GM18507 (cell line): ENCODE results near the gene NHSL1.

ENCODE experiments used
- DNase-seq: peaks from one replicate; pipeline ENCODE4 v3.0.0; 2011; ENCODE audit warnings: low read depth; ENCODE audit not compliant: insufficient read length; ENCODE audit errors: extremely low spot score
- FAIRE-seq: peaks from 2 replicates; lab custom pipeline; 2011; peaks lifted over from hg19 to GRCh38; lab: Jason Lieb, UNC

The NHSL1 gene

GRCh38 chr6:138410972-138411880 is 88.1 kb downstream of the NHSL1 start:
- no peak for DNase-seq
- FAIRE-seq, result no peak

- DNase-seq (no peak), FAIRE-seq (no peak)
These were observed 89.1 kb downstream of the NHSL1 start for GRCh38 chr6:138410048-138410735.

- DNase-seq, result no peak
- FAIRE-seq, result no peak
These were observed 92.9 kb downstream of the NHSL1 start for GRCh38 chr6:138406443-138406842.

- FAIRE-seq, result no peak
- no peak for DNase-seq
These were observed 93.4 kb downstream of the NHSL1 start for GRCh38 chr6:138405816-138406413.

GRCh38 chr6:138404666-138405337 is 94.5 kb downstream of the NHSL1 start:
- DNase-seq (no peak), FAIRE-seq (no peak)

GRCh38 chr6:138403801-138404665 is 95.3 kb downstream of the NHSL1 start, which contains the start of gene HEBP2:
HEBP2 (plus strand) TSS chr6:138404223; CDS start chr6:138404496, 273 bp downstream.
- DNase-seq (peak; percentile 81), FAIRE-seq (peak; percentile 80)

GRCh38 chr6:138403324-138403800 is 95.9 kb downstream of the NHSL1 start:
- FAIRE-seq, result no peak
- no peak for DNase-seq

- DNase-seq (no peak), FAIRE-seq (no peak)
These were observed 96.5 kb downstream of the NHSL1 start for GRCh38 chr6:138402838-138403187.

- no peak for DNase-seq
- FAIRE-seq, result no peak
These were observed 97.1 kb downstream of the NHSL1 start for GRCh38 chr6:138401960-138402837.

- no peak for FAIRE-seq
- DNase-seq, result no peak
These were observed 99.0 kb downstream of the NHSL1 start for GRCh38 chr6:138400326-138400725.

GRCh38 chr6:138397128-138398122 is 101.9 kb downstream of the NHSL1 start:
- FAIRE-seq, result no peak

GRCh38 chr6:138396709-138397108 is 102.6 kb downstream of the NHSL1 start:
- no peak for FAIRE-seq
- no peak for DNase-seq

More at GRCh38 chr6:138397128-138398122, 101.9 kb downstream of the NHSL1 start:
- no peak for DNase-seq

- DNase-seq (no peak), FAIRE-seq (no peak)
These were observed 105.2 kb downstream of the NHSL1 start for GRCh38 chr6:138393871-138394783.

GRCh38 chr6:138389551-138389950 is 109.7 kb downstream of the NHSL1 start:
- FAIRE-seq, result no peak
- DNase-seq, result no peak

GRCh38 chr6:138387577-138388368 is 111.5 kb downstream of the NHSL1 start:
- FAIRE-seq (no peak), DNase-seq (no peak)
